GM12864 (cell line): ENCODE measurements around the gene FAM193A.
"Not testable (repeated sequence)": the region's sequence is repeated elsewhere in the genome, so short reads cannot be mapped to it uniquely, and the experiment has no call there.

Source experiments
- DNase-seq: peaks from one replicate; pipeline ENCODE4 v3.0.0-alpha.2; 2011; ENCODE audit warnings: low read depth
- H3K4me3 ChIP-seq: 2 replicates; pipeline ENCODE4 v1.5.1; 2011; ENCODE audit warnings: mild to moderate bottlenecking, low read depth, low read length, control low read depth
- TF ChIP-seq, protein P1 (sequence below): IDR thresholded peaks from 2 replicates; pipeline ENCODE4 v1.5.1; 2011; ENCODE audit warnings: low read depth, mild to moderate bottlenecking, moderate library complexity, low read length, control low read depth, inconsistent platforms; ENCODE audit errors: missing control alignments

FAM193A gene

DNA sequence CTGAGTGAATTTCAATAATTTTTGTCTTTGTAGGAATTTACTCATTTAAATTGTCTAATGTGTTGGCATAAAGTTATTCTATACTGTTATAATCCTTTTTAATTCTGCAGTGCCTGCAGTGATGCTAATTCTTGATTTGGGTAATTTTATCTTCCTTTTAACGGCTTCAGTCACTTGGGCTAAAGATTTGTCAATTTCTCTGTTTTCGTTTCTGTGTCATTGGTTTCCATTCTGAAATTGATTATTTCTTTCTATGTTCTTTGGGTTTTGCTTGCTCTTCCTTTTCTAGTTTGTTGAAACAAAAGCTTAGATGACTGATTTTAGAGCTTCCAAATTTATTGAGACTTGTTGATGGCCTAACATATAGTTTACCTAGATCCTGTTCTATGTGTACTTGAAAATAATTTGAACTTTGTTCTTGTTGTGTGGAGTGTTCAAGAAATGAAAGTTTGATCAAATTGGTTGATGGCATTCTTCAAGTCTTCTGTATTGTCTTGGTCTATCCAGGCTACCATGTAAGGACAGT lies 130.3 kb downstream of the FAM193A start:
- no peak overlapping the region for H3K4me3 ChIP-seq
- TF ChIP-seq, protein P1, sequence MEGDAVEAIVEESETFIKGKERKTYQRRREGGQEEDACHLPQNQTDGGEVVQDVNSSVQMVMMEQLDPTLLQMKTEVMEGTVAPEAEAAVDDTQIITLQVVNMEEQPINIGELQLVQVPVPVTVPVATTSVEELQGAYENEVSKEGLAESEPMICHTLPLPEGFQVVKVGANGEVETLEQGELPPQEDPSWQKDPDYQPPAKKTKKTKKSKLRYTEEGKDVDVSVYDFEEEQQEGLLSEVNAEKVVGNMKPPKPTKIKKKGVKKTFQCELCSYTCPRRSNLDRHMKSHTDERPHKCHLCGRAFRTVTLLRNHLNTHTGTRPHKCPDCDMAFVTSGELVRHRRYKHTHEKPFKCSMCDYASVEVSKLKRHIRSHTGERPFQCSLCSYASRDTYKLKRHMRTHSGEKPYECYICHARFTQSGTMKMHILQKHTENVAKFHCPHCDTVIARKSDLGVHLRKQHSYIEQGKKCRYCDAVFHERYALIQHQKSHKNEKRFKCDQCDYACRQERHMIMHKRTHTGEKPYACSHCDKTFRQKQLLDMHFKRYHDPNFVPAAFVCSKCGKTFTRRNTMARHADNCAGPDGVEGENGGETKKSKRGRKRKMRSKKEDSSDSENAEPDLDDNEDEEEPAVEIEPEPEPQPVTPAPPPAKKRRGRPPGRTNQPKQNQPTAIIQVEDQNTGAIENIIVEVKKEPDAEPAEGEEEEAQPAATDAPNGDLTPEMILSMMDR = no peak
- DNase-seq = no peak

DNA sequence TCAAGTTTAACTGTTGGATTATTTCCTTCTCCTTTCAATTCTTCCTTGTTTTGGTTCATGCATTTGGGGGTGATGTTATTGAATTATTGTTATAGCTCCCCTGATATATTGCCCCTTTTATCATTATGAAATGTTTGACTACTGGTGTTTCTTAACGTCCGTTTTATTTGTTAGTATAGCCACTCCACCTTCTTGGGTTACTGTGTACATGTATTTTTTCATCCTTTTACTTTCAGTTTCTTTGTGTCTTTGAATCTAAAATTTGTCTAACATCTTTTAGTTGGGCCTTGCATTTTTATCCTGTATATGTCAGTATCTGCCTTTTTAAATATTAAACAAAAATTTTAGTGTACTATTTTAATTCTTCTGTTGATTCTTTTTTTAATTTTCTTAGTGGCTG lies 131.0 kb downstream of the FAM193A start:
- no peak for DNase-seq
- no peak overlapping the region for H3K4me3 ChIP-seq
- TF ChIP-seq, protein P1 = no peak

DNA sequence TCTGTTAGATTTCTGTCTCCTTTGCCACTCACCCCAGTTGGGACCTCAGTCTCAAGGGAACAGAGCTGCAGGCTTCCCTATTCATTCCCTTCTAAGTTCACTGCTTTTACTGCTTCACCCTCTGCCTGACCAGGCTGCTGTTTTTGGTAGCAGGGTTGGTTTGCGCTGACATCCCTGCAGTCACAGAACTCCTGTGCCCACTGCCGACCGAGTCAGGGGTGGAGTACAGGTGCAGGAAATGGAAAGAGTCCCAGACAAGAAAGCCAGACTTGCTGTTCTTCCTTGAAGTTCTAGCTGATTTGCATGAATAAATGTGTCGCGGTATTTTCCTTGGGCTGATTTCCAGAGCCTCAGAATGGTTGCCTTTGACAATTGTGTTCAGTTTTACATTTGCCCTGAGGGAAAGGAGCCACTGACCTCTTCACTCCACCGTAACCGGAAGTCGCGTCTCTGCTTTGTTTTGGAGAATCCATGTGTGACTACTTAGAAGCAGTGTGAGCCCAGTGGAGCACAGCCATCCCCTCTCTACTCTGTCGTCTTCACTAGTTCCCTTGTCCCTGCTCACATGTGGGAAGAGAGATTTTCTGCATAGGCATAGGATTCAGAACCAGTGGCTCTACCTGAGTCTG lies 134.9 kb downstream of the FAM193A start:
- TF ChIP-seq, protein P1 = no peak
- no peak overlapping the region for H3K4me3 ChIP-seq
- DNase-seq = no peak

DNA sequence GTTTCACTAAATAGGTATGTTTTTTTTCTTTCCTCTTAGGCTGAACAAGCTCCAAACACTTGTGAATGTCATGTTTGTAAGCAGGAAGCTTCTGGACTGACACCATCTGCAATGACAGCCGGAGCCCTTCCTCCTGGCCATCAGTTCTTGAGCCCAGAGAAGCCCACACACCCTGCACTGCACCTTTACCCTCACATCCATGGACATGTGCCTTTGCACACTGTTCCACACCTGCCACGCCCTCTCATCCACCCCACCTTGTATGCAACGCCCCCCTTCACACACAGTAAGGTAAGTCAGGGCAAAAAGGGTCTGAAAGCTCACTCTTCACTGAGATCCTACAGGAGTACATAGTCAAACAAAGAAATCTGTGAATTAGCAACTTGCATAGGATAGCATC lies 135.6 kb downstream of the FAM193A start:
- no peak overlapping the region for H3K4me3 ChIP-seq
- DNase-seq = no peak
- TF ChIP-seq, protein P1 = no peak

DNA sequence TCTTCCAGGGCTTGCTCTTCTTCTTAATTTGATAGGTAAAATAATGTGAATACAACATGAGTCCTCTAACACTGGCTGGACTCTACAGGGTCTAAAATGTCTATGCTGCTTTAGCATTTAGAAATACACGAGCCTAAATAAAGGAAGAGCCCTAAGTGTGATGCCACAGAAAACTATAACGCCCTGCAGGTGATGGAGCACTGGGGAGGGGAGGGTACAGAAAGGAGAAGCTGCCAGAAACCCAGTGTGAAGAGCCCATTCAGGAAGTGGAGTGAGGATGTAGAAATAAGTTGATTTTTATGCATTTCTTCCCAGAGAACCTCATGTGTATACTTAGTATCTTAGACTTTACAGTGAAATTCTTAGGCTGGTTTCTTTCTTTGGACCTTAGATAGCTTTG lies 136.3 kb downstream of the FAM193A start:
- H3K4me3 ChIP-seq = no peak overlapping the region
- no peak for DNase-seq
- TF ChIP-seq, protein P1 = no peak

DNA sequence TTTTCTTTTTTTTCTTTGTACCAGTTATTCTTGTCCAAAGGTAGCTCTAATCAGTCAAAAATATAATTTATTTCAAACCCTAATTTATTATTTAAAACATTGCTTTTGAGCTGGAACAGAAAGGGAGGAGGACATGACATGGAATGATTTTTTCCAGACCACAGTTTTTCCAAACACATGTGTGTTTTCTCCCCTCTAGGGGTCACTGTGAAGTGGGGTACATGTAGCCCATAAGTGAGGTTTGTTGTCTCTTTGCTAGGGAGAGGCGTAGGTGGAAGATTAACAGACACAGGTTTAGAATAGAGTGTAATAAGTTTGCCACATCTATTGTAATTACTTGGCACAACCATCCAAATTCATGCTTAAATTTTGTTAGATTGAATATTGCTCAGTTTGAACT lies 136.7 kb downstream of the FAM193A start:
- TF ChIP-seq, protein P1 = peak; percentile 26
- no peak for DNase-seq
- H3K4me3 ChIP-seq = no peak overlapping the region

DNA sequence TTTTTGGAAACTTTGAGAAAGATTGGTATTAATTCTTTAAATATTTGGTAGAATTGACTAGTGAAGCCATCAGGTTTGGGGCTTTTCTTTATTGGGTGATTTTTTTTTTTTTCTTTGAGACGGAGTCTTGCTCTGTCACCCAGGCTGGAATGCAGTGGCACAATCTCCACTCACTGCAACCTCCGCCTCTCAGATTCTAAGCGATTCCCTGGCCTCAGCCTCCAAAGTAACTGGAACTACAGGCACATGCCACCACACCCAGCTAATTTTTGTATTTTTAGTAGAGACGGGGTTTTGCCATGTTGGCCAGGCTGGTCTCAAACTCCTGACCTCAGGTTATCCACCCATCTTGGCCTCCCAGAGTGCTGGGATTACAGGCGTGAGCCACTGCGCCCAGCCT lies 143.3 kb downstream of the FAM193A start:
- DNase-seq, H3K4me3 ChIP-seq: not testable (repeated sequence)
